HG02973 (cell line): Measurements from ENCODE around the gene SORT1.
"Not testable (repeated sequence)": the region's sequence is repeated elsewhere in the genome, so short reads cannot be mapped to it uniquely, and the experiment has no call there.

Source experiments
- ATAC-seq: cut with Tn5 transposase; IDR thresholded peaks from one replicate; pipeline ENCODE4 v1.9.1; 2021; ENCODE audit warnings: moderate library complexity; ENCODE audit not compliant: unreplicated experiment

The SORT1 gene

GRCh38 chr1:109398343-109399225 is 866 bp upstream of the SORT1 start:
- no peak for ATAC-seq

GRCh38 chr1:109396871-109397580 is 692 bp downstream of the SORT1 start:
- ATAC-seq: no peak

- ATAC-seq: no peak
Measured at GRCh38 chr1:109396513-109396839, 1.2 kb downstream of the SORT1 start.

DNA sequence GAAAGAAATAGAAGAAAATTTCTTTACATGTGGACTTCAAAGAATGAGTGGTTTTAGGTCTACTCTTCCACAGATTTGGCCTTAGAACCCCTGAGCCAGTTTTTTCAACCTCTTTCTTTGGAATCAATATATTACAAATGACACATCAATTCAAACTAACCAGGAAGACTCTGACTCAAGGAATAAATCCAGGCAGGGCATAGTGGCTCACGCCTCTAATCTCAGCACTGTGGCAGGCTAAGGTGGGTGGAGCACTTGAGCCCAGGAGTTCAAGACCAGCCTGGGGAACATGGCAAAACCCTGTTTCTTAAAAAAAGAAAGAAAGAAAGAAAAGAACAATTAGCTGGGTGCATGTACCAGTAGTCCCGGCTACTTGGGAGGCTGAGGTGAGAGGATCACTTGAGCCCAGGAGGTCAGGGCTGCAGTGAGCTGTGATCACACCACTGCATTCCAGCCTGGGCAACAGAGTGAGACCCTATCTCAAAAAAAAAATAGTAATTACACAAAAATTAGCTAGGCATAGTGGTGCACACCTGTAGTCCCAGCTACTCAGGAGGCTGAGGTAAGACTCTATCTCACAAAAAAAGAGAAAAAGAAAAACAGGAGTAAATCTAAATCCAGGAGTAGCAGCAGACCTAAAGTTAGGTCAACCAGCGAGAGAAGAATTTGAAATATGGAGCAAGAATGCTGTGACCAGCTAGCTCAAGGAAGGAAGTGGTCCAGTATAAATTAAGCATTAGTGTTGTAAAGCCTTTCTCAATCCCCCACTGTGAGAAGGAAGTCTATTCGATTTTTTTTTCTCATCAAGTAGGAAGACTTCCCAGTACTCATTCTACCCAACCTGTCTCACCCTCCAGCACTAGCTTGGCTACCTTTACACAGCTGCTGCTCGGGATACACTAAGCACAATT is 1.9 kb downstream of the SORT1 start:
- ATAC-seq: no peak

DNA sequence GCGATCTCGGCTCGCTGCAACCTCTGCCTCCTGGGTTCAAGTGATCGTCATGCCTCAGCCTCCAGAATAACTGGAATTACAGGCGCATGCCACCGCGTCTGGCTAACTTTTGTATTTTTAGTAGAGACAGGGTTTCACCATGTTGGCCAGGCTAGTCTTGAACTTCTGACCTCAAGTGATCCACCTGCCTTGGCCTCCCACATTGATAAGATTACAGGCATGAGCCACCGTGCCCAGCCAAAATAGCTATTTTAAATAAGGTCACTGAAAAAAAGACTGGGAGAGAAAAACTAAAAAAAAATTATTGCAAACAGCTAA is 2.5 kb downstream of the SORT1 start:
- ATAC-seq: not testable (repeated sequence)

DNA sequence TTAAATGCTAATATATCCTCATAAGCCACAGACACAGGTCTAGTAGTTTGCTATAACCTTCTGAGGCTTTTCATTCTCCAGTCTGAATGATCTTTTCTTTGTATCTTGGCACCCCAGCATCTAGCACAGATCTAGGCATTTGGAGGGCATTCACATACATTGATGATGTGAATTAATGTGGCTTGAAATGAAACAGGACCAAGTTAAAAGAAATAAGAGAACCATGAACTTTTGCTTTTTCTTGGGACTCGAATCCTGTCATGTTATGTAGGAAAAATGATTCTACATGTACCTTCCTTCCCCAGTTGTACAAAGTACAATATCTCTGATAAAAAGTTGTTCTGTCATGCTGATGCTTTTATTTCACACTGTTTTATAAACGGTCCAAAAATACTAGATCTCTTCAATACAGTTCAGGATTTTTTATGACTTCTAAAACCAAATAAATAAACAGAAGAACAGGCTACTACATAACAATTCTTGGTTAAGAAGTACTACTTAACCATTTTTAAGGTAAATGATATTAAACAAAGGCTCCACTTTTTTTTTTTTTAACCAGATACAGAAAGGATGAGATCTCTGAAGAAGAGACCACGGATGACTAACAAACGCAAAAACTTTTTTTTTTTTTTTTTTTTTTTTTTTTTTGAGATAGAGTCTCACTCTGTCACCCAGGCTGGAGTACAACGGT is 3.0 kb downstream of the SORT1 start:
- ATAC-seq: no peak

DNA sequence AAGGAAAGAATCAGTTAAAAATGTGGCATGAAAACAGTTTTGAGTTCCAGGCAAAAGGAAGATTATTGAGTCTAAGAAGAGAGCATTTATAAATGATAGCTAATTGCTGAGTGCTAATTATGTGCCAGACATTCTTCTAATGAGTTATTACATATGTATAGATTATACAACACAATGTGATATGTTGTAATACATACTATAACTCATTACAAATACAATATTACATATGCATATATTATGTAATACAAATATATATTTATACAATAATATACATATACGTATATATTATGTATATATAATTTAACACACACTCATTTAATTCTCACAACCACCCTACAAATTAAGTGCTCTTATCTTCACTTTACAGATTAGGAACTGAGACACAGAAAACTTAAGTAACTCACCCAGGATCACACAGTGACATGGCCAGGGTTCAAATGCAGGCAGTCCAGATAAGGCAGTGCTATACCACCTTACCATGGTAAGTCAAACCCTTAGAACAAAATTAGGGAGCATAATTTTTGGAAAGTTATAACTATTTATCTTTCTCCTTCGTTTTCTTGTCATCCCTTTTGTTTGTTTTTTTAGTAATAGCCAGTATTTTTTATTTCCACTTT is 4.0 kb downstream of the SORT1 start:
- no peak for ATAC-seq

DNA sequence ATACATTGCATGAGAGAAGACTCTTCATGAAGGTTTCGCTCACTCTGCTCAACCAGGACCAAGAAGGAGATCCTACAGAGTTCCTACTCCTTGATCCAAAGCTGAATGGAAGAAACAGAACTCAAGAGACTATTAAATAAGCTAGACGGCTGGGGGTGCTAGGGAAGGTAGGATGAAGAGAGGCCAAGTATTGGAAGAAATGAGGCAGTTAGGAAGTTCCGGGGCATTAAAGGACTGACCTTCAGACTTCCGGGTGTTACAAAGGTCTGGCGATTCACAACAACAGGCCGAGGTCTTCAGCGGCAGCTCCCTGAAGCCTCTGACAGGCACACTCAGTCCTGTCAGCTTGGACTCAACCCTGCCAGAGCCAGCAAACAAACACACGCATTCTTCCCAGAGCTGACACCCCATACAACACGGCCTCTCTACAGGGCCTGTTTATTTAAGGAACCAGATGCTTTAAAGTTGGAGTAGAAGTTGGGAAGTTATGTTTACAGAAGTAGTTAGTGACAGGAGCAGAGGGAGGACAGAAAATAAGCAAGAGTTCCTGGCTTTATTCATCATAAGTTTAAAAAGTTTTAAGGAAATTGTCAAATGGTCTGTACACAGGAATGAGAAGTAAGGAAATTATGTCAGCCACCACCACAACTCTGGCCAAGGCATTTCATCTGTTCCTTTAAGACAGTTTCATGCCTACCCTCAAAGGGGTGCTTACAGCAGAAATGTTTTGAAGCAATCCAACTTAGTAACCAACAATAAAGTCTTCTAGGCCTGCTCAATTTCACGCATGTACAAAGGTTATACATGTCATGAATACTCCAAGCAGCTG is 4.7 kb downstream of the SORT1 start:
- ATAC-seq: no peak

DNA sequence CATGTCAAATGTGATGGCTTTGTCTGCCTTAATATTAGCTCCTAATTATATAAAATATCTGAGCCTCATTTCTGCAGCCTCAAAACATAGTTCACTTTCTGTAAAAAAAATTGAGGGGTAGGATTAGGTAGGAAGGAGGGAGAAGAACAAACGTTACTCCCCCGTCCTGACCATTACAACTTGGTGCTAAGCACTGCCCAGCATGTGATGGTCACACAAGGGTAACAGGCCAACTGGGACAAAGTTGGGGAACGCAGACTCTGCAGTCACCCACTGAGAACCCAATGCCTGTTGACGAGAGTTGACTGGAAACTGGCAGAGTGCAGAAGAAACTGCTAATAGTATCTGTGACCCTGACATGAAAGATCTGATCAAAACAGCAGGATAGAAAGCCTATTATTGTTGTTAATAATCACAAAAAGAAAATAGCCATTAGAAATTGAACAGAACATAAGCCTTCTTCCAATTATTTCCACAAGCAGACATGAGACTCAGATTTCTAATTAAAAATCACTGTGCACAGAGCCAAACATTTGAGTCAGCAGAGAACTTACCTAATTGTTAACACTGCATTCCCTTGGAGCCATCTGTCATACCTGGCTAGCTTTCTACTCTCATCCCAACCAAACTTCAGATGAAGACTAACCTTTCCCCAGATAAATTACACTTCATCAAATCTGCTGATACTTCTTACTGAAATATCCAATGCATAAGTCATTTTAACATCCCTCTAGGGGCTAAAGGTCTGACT is 5.5 kb downstream of the SORT1 start:
- peak; percentile 17 for ATAC-seq

GRCh38 chr1:109391626-109392025 is 6.1 kb downstream of the SORT1 start:
- ATAC-seq: peak; percentile 60

GRCh38 chr1:109391157-109391556 is 6.6 kb downstream of the SORT1 start:
- ATAC-seq: no peak

DNA sequence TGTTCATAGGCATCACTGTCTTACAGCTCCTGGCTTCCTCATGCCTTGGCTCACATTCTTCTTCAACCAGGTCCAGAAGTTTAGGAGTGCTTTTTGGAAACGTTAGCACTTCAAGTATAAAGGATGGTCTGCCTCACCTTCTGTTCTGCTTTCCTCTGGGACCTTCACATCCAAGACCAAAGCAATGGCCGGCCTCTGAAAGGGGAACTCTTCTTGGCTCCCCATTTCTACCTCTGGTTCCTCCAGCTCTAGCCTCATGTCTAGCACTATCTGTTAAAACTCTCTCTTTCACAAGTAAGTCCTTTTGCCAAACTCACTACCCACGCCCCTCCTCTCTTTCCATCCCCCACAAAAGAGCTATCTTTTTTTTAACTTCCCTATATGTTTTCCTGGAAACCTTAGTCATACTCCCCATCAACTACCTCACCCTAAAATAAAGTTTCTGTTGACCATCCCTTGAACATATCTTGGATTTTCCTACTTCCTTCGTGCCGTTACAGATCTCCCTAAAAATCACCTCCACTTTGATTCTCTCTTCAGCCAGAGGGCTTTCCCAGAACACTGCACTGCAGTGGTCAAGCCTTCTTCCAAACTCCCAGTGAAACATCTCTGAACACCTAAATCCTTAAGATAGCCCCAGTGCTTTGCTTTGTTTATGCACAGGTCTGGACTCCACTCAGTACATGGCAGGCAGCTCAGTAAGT is 7.9 kb downstream of the SORT1 start:
- no peak for ATAC-seq

- no peak for ATAC-seq
Measured at GRCh38 chr1:109388884-109389637, 8.7 kb downstream of the SORT1 start.

GRCh38 chr1:109388208-109388711 is 9.5 kb downstream of the SORT1 start:
- no peak for ATAC-seq

DNA sequence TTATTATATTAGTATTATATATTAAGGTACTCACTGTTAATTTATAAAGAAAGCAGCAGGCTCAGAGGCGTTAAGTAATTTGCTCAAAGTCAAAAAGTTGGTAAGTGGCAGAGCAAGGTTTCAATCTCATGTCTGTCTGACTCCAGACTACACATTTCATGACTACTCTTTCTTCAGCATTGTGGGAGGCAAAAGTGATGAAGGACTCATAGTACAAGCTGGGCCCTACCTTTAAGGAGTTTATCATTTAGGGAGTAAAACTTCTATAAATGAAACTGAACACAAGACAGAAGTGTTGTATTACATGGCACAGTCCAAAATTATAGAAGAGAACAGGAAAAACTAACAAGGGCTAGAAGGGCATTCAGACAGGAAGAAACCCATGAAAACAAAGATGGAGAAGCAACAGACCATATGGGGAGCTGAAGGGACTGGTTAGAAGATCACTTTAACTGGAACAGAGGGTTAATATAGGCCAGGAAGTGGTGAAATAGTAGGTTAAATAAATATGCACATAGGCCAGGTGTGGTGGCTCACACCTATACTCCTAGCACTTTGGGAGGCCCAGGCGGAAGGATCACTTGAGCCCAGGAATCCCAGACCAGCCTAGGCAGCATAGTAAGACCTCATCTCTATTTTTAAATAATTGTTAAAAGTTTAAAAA is 11.5 kb downstream of the SORT1 start:
- no peak for ATAC-seq

- ATAC-seq: no peak
Measured at GRCh38 chr1:109385417-109385816, 12.3 kb downstream of the SORT1 start.

DNA sequence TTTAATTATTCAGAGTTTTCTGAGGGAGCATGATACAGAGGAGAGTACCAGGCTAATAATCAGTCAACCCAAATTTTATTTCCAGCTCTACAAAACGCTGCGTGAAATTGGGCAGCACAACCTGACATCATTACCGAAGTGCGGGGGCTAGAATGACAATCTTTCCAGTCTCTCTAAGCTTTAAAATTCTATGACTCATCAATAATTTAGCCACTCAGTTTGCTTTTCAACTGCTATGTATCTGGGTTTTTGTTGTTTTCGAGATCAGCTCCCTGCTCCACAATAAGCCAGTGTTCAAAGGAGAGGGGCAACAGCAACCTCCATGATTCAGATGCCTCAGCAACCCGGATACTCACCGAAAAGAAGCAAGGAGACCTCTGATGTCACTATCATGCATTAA is 13.9 kb downstream of the SORT1 start:
- ATAC-seq: no peak
